H9 (cell line): ENCODE measurements around the gene EPB41L2. TPM values are rescaled to one million over a fixed set of nuclear protein-coding genes. Genes with fewer than 3 reads are reported as not detected.

Experiments
- DNase-seq: peaks from one replicate; pipeline ENCODE4 v3.0.0-alpha.2; 2017
- H2AFZ ChIP-seq: one replicate; pipeline ENCODE4 v1.6.1; 2013; ENCODE audit warnings: mild to moderate bottlenecking, low read length, control low read depth, moderate library complexity
- H2AK5ac ChIP-seq: 2 replicates; pipeline ENCODE4 v1.6.1; 2013; ENCODE audit warnings: low read length, control low read depth, mixed read lengths; ENCODE audit not compliant: insufficient read length
- H2BK120ac ChIP-seq: one replicate; pipeline ENCODE4 v1.6.1; 2013; ENCODE audit warnings: low read depth, mild to moderate bottlenecking, low read length, control low read depth, inconsistent platforms; ENCODE audit not compliant: poor library complexity, severe bottlenecking
- H2BK12ac ChIP-seq: 2 replicates; pipeline ENCODE4 v1.6.1; 2013; ENCODE audit warnings: low read length, control low read depth, mixed read lengths, low read depth; ENCODE audit not compliant: insufficient read length
- H2BK15ac ChIP-seq: 2 replicates; pipeline ENCODE4 v1.6.1; 2013; ENCODE audit warnings: low read depth, low read length, control low read depth
- H2BK20ac ChIP-seq: one replicate; pipeline ENCODE4 v1.6.1; 2013; ENCODE audit warnings: low read depth, mild to moderate bottlenecking, low read length, control low read depth, inconsistent platforms; ENCODE audit not compliant: poor library complexity, severe bottlenecking
- H2BK5ac ChIP-seq: 2 replicates; pipeline ENCODE4 v1.6.1; 2013; ENCODE audit warnings: low read length, control low read depth, mixed read lengths; ENCODE audit not compliant: insufficient read length
- H3K14ac ChIP-seq: 2 replicates; pipeline ENCODE4 v1.6.1; 2013; ENCODE audit warnings: low read length, control low read depth; ENCODE audit not compliant: insufficient read depth
- H3K18ac ChIP-seq: 2 replicates; pipeline ENCODE4 v1.6.1; 2013; ENCODE audit warnings: low read depth, mild to moderate bottlenecking, mixed read lengths, low read length, control low read depth; ENCODE audit not compliant: insufficient read length
- H3K23ac ChIP-seq: 2 replicates; pipeline ENCODE4 v1.6.1; 2013; ENCODE audit warnings: low read length, control low read depth, mixed read lengths, low read depth; ENCODE audit not compliant: insufficient read length
- H3K23me2 ChIP-seq: 2 replicates; pipeline ENCODE4 v1.6.1; 2013; ENCODE audit warnings: low read depth, mild to moderate bottlenecking, mixed read lengths, low read length, control low read depth; ENCODE audit not compliant: insufficient read length, poor library complexity, severe bottlenecking
- H3K27ac ChIP-seq: 2 replicates; pipeline ENCODE4 v1.5.1; 2013; ENCODE audit warnings: low read length, control low read depth, mixed read lengths, low read depth; ENCODE audit not compliant: insufficient read length
- H3K27me3 ChIP-seq: 2 replicates; pipeline ENCODE4 v1.6.1; 2013; ENCODE audit warnings: low read length, control low read depth, inconsistent platforms; ENCODE audit not compliant: insufficient read depth
- H3K4ac ChIP-seq: 2 replicates; pipeline ENCODE4 v1.6.1; 2013; ENCODE audit warnings: low read depth, mild to moderate bottlenecking, control low read depth, inconsistent platforms, low read length, moderate library complexity
- H3K4me1 ChIP-seq: 2 replicates; pipeline ENCODE4 v1.6.1; 2013; ENCODE audit warnings: low read length, control low read depth, inconsistent platforms; ENCODE audit not compliant: insufficient read depth
- H3K4me2 ChIP-seq: 2 replicates; pipeline ENCODE4 v1.6.1; 2013; ENCODE audit warnings: low read length, control low read depth, mixed read lengths; ENCODE audit not compliant: insufficient read length, insufficient read depth
- H3K56ac ChIP-seq: 2 replicates; pipeline ENCODE4 v1.6.1; 2013; ENCODE audit warnings: low read depth, mild to moderate bottlenecking, mixed read lengths, low read length, control low read depth; ENCODE audit not compliant: insufficient read length
- H3K79me1 ChIP-seq: 2 replicates; pipeline ENCODE4 v1.6.1; 2013; ENCODE audit warnings: low read depth, mild to moderate bottlenecking, moderate library complexity, low read length, control low read depth, inconsistent platforms; ENCODE audit not compliant: insufficient read depth, poor library complexity, severe bottlenecking
- H3K79me2 ChIP-seq: 2 replicates; pipeline ENCODE4 v1.6.1; 2013; ENCODE audit warnings: low read length, control low read depth, inconsistent platforms; ENCODE audit not compliant: insufficient read depth
- H3K9ac ChIP-seq: 2 replicates; pipeline ENCODE4 v1.6.1; 2013; ENCODE audit warnings: low read length, control low read depth, mixed read lengths; ENCODE audit not compliant: insufficient read length; ENCODE audit errors: extremely low read depth
- H3K9me3 ChIP-seq: one replicate; pipeline ENCODE4 v1.6.1; 2013; ENCODE audit warnings: low read depth, low read length, inconsistent platforms; ENCODE audit not compliant: control insufficient read depth
- H3T11ph ChIP-seq: one replicate; pipeline ENCODE4 v1.6.1; 2013; ENCODE audit warnings: mild to moderate bottlenecking, low read length, control low read depth, inconsistent platforms
- H4K20me1 ChIP-seq: one replicate; pipeline ENCODE4 v1.6.1; 2013; ENCODE audit not compliant: control insufficient read depth, insufficient read length, insufficient read depth
- H4K5ac ChIP-seq: 2 replicates; pipeline ENCODE4 v1.6.1; 2013; ENCODE audit warnings: low read depth, mild to moderate bottlenecking, mixed read lengths, low read length, control low read depth; ENCODE audit not compliant: insufficient read length
- H4K8ac ChIP-seq: replicated peaks from 2 replicates; pipeline ENCODE4 v1.6.1; 2013; ENCODE audit warnings: low read length, control low read depth, mixed read lengths, low read depth; ENCODE audit not compliant: insufficient read length
- H4K91ac ChIP-seq: 2 replicates; pipeline ENCODE4 v1.6.1; 2013; ENCODE audit warnings: low read depth, mild to moderate bottlenecking, moderate library complexity, mixed read lengths, low read length, control low read depth; ENCODE audit not compliant: insufficient read length
- H3K27ac Mint-ChIP-seq, 3 experiments: 2 replicates in 2 of 3; 3 replicates in 1 of 3; pipeline ENCODE4 v1.8.0; 2020 to 2021; ENCODE audit warnings: mixed read lengths in 3 of 3, mild to moderate bottlenecking in 1 of 3, moderate library complexity in 1 of 3
- H3K27me3 Mint-ChIP-seq: 2 replicates; pipeline ENCODE4 v1.8.0; 2021; ENCODE audit warnings: low read depth, mild to moderate bottlenecking, moderate library complexity, mixed read lengths
- H3K36me3 Mint-ChIP-seq, 3 experiments: 2 replicates in 2 of 3; 3 replicates in 1 of 3; pipeline ENCODE4 v1.8.0; 2020 to 2021; ENCODE audit warnings: low read depth in 3 of 3, mixed read lengths in 3 of 3; ENCODE audit not compliant: insufficient read depth in 1 of 3
- H3K4me1 Mint-ChIP-seq, 2 experiments: 2 replicates each; pipeline ENCODE4 v1.8.0; 2020; ENCODE audit warnings: mixed read lengths in 2 of 2
- H3K4me3 Mint-ChIP-seq, 2 experiments: 2 replicates in 1 of 2; 3 replicates in 1 of 2; pipeline ENCODE4 v1.8.0; 2020 to 2021; ENCODE audit warnings: mild to moderate bottlenecking in 2 of 2, mixed read lengths in 2 of 2, moderate library complexity in 1 of 2
- H3K9me3 Mint-ChIP-seq, 2 experiments: 2 replicates in 1 of 2; 3 replicates in 1 of 2; pipeline ENCODE4 v1.8.0; 2020; ENCODE audit warnings: mild to moderate bottlenecking in 2 of 2, mixed read lengths in 2 of 2, moderate library complexity in 1 of 2
- WGBS: extraction: QIAGEN DNeasy Blood & Tissue Kit; methylation state at CpG from one replicate; pipeline ENCODE4 v1.1.7; 2013; ENCODE audit warnings: missing lambda C conversion rate, low lambda C conversion rate, mixed read lengths; ENCODE audit not compliant: insufficient read length; ENCODE audit errors: extremely low coverage; 5-methylcytosine and 5-hydroxymethylcytosine counted together
- total RNA-seq: library from RNA; stranded (reverse); gene quantifications from 2 replicates; pipeline ENCODE4 v1.2.1, GENCODE V29; 2021
- TF ChIP-seq, protein P1 (sequence below): fragments of 200-600 bp; sonication (generic); conservative IDR thresholded peaks from 3 replicates; pipeline ENCODE4 v1.8.0; 2021; ENCODE audit warnings: antibody characterized with exemption, mild to moderate bottlenecking

EPB41L2 gene
- total RNA-seq, 1 experiment from 2014 or later = 90.2 TPM

DNA sequence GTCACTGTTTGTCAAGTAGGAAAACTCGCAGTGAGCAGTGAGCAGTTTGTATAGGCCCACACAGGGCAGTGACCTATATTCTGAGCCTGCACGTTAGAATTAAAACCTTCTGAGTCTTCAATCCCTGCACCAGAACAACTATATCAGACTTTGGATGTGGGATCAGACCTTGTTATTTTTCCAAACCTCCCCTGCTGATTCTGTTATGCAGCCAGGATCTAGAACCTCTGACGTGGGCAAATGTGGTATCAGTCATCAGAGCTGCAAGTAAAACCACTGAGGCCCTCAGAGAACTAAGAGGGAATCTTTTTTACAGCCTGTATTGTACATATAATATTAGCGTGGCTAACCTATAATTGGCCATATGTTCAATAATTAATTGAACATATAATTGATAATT, 40.3 kb upstream of the EPB41L2 start:
- Histone ChIP-seq H3K9me3 (no peaks in the 10 kb centered on the region), H3K79me1 (no peaks in the 10 kb centered on the region), H4K8ac (no peak overlapping the region), H2BK120ac (no peak overlapping the region), H2AFZ (no peak overlapping the region), H2AK5ac (no peak overlapping the region), H2BK15ac (no peak overlapping the region), H3K9ac (no peak overlapping the region), H3K18ac (no peak overlapping the region), H3K27ac (no peak overlapping the region), H4K91ac (no peak overlapping the region), H3K23ac (no peak overlapping the region), H4K5ac (no peak overlapping the region), H2BK20ac (no peak overlapping the region), H3T11ph (no peak overlapping the region), H2BK12ac (no peak overlapping the region), H3K79me2 (no peaks in the 10 kb centered on the region), H3K27me3 (no peaks in the 10 kb centered on the region), H2BK5ac (no peak overlapping the region), H3K4me1 (no peaks in the 10 kb centered on the region), H4K20me1 (no peaks in the 10 kb centered on the region), H3K14ac (no peak overlapping the region), H3K56ac (no peak overlapping the region), H3K4me2 (no peak overlapping the region), H3K23me2 (no peaks in the 10 kb centered on the region), H3K4ac (no peak overlapping the region)
- no CpG with 5 or more reads among the region's 4 CpGs for WGBS
- no peak for DNase-seq
- Mint-ChIP-seq H3K27ac (no peak overlapping the region), H3K9me3 (peaks cover 6 to 8% of the 10 kb centered on the region in 2 experiments; a peak in 4 of 5 replicates), H3K4me1 (no peaks in the 10 kb centered on the region), H3K4me3 (no peak overlapping the region), H3K27me3 (no peaks in the 10 kb centered on the region), H3K36me3 (0 out of 7 replicates have a peak, but pooled peaks cover 0 to 2% (median 0%) of the 10 kb centered on the region in 3 experiments)
- TF ChIP-seq, protein P1, sequence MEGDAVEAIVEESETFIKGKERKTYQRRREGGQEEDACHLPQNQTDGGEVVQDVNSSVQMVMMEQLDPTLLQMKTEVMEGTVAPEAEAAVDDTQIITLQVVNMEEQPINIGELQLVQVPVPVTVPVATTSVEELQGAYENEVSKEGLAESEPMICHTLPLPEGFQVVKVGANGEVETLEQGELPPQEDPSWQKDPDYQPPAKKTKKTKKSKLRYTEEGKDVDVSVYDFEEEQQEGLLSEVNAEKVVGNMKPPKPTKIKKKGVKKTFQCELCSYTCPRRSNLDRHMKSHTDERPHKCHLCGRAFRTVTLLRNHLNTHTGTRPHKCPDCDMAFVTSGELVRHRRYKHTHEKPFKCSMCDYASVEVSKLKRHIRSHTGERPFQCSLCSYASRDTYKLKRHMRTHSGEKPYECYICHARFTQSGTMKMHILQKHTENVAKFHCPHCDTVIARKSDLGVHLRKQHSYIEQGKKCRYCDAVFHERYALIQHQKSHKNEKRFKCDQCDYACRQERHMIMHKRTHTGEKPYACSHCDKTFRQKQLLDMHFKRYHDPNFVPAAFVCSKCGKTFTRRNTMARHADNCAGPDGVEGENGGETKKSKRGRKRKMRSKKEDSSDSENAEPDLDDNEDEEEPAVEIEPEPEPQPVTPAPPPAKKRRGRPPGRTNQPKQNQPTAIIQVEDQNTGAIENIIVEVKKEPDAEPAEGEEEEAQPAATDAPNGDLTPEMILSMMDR = no peak
